Gastroesophageal sphincter (tissue), 3 donors: ENCODE measurements around the gene LARP6.

Source experiments
- CTCF ChIP-seq, 4 experiments: fragments of 200-600 bp in 2 of 4; fragments of 450-650 bp in 2 of 4; sonication (generic) in 1 of 4; IDR thresholded peaks; one replicate each; pipeline ENCODE4 v1.5.1; 2017 to 2019; ENCODE audit warnings: antibody characterized with exemption in 4 of 4, mild to moderate bottlenecking in 2 of 4, moderate library complexity in 2 of 4
- POLR2A ChIP-seq, 2 donors: fragments of 450-650 bp; IDR thresholded peaks; one replicate each; pipeline ENCODE4 v1.6.1; 2017; ENCODE audit warnings: antibody characterized with exemption in 2 of 2, mild to moderate bottlenecking in 2 of 2, moderate library complexity in 1 of 2

GRCh38 chr15:70902107-70902506, 48.1 kb upstream of the LARP6 start:
- TF ChIP-seq CTCF (IDR thresholded peaks at IDR 0.05) (no peak), POLR2A (IDR thresholded peaks at IDR 0.05) (no peak)
